B cell (primary cell): ENCODE measurements around the gene HPS1. TPM values are rescaled to one million over a fixed set of nuclear protein-coding genes. Genes with fewer than 3 reads are reported as not detected.

Experiments
- ATAC-seq: fragments of 200-7000 bp; cut with Tn5 transposase; one replicate; pipeline ENCODE4 v1.10.0; 2021; ENCODE audit warnings: low read depth, mild to moderate bottlenecking, moderate number of reproducible peaks, moderate library complexity
- CTCF ChIA-PET: fragments of 350-600 bp; sonication (Branson Sonifier 250); formaldehyde crosslinking; loops from one replicate; lab custom pipeline; 2021; ENCODE audit warnings: antibody characterized with exemption, inconsistent platforms; lab: Charles Lee
- POLR2A ChIA-PET: fragments of 350-600 bp; sonication (Branson Sonifier 250); formaldehyde crosslinking; loops from one replicate; lab custom pipeline; 2021; ENCODE audit warnings: antibody characterized with exemption; lab: Charles Lee
- DNase-seq: peaks from one replicate; pipeline ENCODE4 v3.0.0; 2013
- H2AFZ ChIP-seq: 2 replicates; pipeline ENCODE4 v1.6.1; 2012; ENCODE audit warnings: mild to moderate bottlenecking, low read depth, low read length; ENCODE audit not compliant: insufficient read depth, poor library complexity, severe bottlenecking
- H3K27ac ChIP-seq, 2 donors: 1 replicate in 1 of 2; 2 replicates in 1 of 2; pipeline ENCODE4 v1.5.1; 2012 to 2013; ENCODE audit warnings: low read length in 2 of 2, mild to moderate bottlenecking in 2 of 2, moderate library complexity in 1 of 2
- H3K27me3 ChIP-seq, 4 experiments: fragments of 200-600 bp in 1 of 4; sonication (generic) in 1 of 4; replicated peaks in 1 of 4; 1 replicate in 2 of 4; 2 replicates in 2 of 4; pipeline versions ENCODE4 v1.6.1 to v1.7.0; 2013 to 2016; ENCODE audit warnings: low read length in 3 of 4, mild to moderate bottlenecking in 2 of 4, mixed read lengths in 1 of 4, moderate library complexity in 1 of 4; ENCODE audit not compliant: insufficient read depth in 4 of 4, control insufficient read depth in 3 of 4; ENCODE audit errors: control extremely low read depth in 1 of 4
- H3K36me3 ChIP-seq, 2 experiments: replicated peaks in 1 of 2; 1 replicate in 1 of 2; 2 replicates in 1 of 2; pipeline versions ENCODE4 v1.6.1 to v1.7.1; 2013; ENCODE audit warnings: low read length in 1 of 2; ENCODE audit not compliant: insufficient read depth in 2 of 2, control insufficient read depth in 1 of 2; ENCODE audit errors: control extremely low read depth in 1 of 2, extremely low read depth in 1 of 2
- H3K4me1 ChIP-seq, 2 donors: fragments of 200-600 bp in 1 of 2; sonication (generic) in 1 of 2; 1 replicate in 1 of 2; 2 replicates in 1 of 2; pipeline versions ENCODE4 v1.5.1 to v1.6.1; 2013 to 2017; ENCODE audit warnings: low read length in 2 of 2; ENCODE audit not compliant: control insufficient read depth in 2 of 2, insufficient read depth in 2 of 2
- H3K4me2 ChIP-seq: replicated peaks from 2 replicates; pipeline ENCODE3; 2012; ENCODE audit warnings: mild to moderate bottlenecking, low read depth, low read length; ENCODE audit not compliant: poor library complexity, severe bottlenecking
- H3K4me3 ChIP-seq, 5 experiments: fragments of 200-600 bp in 1 of 5; sonication (generic) in 1 of 5; 1 replicate in 3 of 5; 2 replicates in 2 of 5; pipeline versions ENCODE4 v1.5.1 to v1.7.0; 2011 to 2016; ENCODE audit warnings: low read length in 4 of 5, mild to moderate bottlenecking in 4 of 5, low read depth in 2 of 5, control low read depth in 1 of 5, moderate library complexity in 1 of 5; ENCODE audit not compliant: insufficient read depth in 1 of 5; ENCODE audit errors: control extremely low read depth in 1 of 5, extremely low read depth in 1 of 5
- H3K79me2 ChIP-seq: fragments of 200-600 bp; sonication (generic); one replicate; pipeline ENCODE4 v1.6.0; 2016; ENCODE audit warnings: low read length; ENCODE audit not compliant: control insufficient read depth, insufficient read depth
- H3K9ac ChIP-seq: fragments of 200-600 bp; sonication (generic); 2 replicates; pipeline ENCODE4 v1.6.1; 2017; ENCODE audit warnings: mild to moderate bottlenecking, low read length, moderate library complexity
- H3K9me3 ChIP-seq, 3 donors: one replicate each; pipeline versions ENCODE4 v1.6.1 to v1.7.1; 2013; ENCODE audit warnings: low read length in 2 of 3; ENCODE audit not compliant: control insufficient read depth in 2 of 3, insufficient read depth in 1 of 3; ENCODE audit errors: control extremely low read depth in 1 of 3
- H4K20me1 ChIP-seq: 2 replicates; pipeline ENCODE4 v1.6.0; 2012; ENCODE audit warnings: mild to moderate bottlenecking, low read length; ENCODE audit not compliant: insufficient read depth, control insufficient read depth, poor library complexity, severe bottlenecking
- H3K27ac Mint-ChIP-seq: one replicate; pipeline ENCODE4 v1.8.0; 2021; ENCODE audit warnings: mixed read lengths
- H3K27me3 Mint-ChIP-seq: one replicate; pipeline ENCODE4 v1.8.0; 2021; ENCODE audit warnings: mixed read lengths
- H3K4me1 Mint-ChIP-seq: one replicate; pipeline ENCODE4 v1.8.0; 2021; ENCODE audit warnings: mixed read lengths
- H3K4me3 Mint-ChIP-seq: one replicate; pipeline ENCODE4 v1.8.0; 2021; ENCODE audit warnings: mixed read lengths
- H3K9me3 Mint-ChIP-seq: one replicate; pipeline ENCODE4 v1.8.0; 2022; ENCODE audit warnings: mixed read lengths; ENCODE audit not compliant: insufficient read depth
- CTCF ChIP-seq: fragments of 200-600 bp; IDR thresholded peaks from one replicate; pipeline ENCODE4 v1.8.0; 2022; ENCODE audit warnings: antibody characterized with exemption, mild to moderate bottlenecking
- EZH2 ChIP-seq: IDR thresholded peaks from 2 replicates; pipeline ENCODE4 v1.6.1; 2012; ENCODE audit warnings: borderline replicate concordance, low read depth, mild to moderate bottlenecking, moderate library complexity, low read length; ENCODE audit not compliant: insufficient read depth, poor library complexity, severe bottlenecking
- whole genome bisulfite sequencing: methylation state at CpG from one replicate; pipeline ENCODE4 v1.1.5; 2013; ENCODE audit warnings: missing lambda C conversion rate; ENCODE audit not compliant: insufficient coverage; 5-methylcytosine and 5-hydroxymethylcytosine counted together
- intact Hi-C: fragments of 100-400 bp; cut with micrococcal nuclease; formaldehyde crosslinking; loops from one replicate; pipeline ENCODE4 v1.10.0; 2022
- polyA plus RNA-seq: library from polyadenylated mRNA; depleted of rRNA; stranded (reverse); fragments of >200 nt; gene quantifications from 2 replicates; pipeline ENCODE4 v1.2.3, GENCODE V29; 2012
- total RNA-seq, 2 donors: library from RNA; stranded (reverse); fragments of 120-200 nt in 1 of 2; gene quantifications; 1 replicate in 1 of 2; 2 replicates in 1 of 2; pipeline versions ENCODE4 v1.2.3 to v1.2.4, GENCODE V29; 2013 to 2022

Gene HPS1
- total and polyA plus RNA-seq, 2 donors (not counting 1 experiment from before 2014, with no cell fraction given), result 125 to 196 TPM

GRCh38 chr10:98436704-98437103 lies 10.0 kb downstream of the HPS1 start:
- Histone ChIP-seq H3K27me3 (no peaks in the 10 kb centered on the region), H3K4me1 (no peaks in the 10 kb centered on the region), H3K36me3 (peaks cover 15 to 86% of the 10 kb centered on the region in 2 experiments), H3K9ac (no peak overlapping the region), H3K27ac (no peak overlapping the region), H2AFZ (no peak overlapping the region), H3K79me2 (peaks cover 10% of the 10 kb centered on the region), H4K20me1 (peaks cover 20% of the 10 kb centered on the region), H3K9me3 (peaks cover 5 to 16% (median 16%) of the 10 kb centered on the region in 3 donors), H3K4me2 (no peak overlapping the region), H3K4me3 (no peak overlapping the region)
- Mint-ChIP-seq H3K27ac (no peak overlapping the region), H3K4me3 (no peak overlapping the region), H3K27me3 (no peaks in the 10 kb centered on the region), H3K4me1 (peaks cover 9% of the 10 kb centered on the region), H3K9me3 (peaks cover 3% of the 10 kb centered on the region)
- ChIA-PET CTCF (interaction anchor here (3.3 kb wide), 1 partner anchor 9 kb away, joined by 20 read pairs; no protein-coding TSS in a partner anchor), POLR2A (no interaction called here)
- WGBS, result 100% methylated on average over 4 of the region's 4 CpGs
- intact Hi-C loops, result no loop called here
- ATAC-seq (no peak), DNase-seq (no peak)
- TF ChIP-seq EZH2, result no peak
- TF ChIP-seq CTCF, result no peak

- intact Hi-C loops, result no loop called here
- Histone ChIP-seq H3K79me2 (peaks cover 10% of the 10 kb centered on the region), H3K4me2 (no peak overlapping the region), H3K36me3 (peaks cover 27 to 91% of the 10 kb centered on the region in 2 experiments), H3K27ac (no peak overlapping the region), H3K4me1 (no peaks in the 10 kb centered on the region), H3K27me3 (no peaks in the 10 kb centered on the region), H3K9ac (no peak overlapping the region), H4K20me1 (peaks cover 26% of the 10 kb centered on the region), H3K9me3 (peaks cover 5 to 16% (median 16%) of the 10 kb centered on the region in 3 donors), H3K4me3 (no peak overlapping the region), H2AFZ (no peak overlapping the region)
- DNase-seq, result no peak
- H3K27me3 Mint-ChIP-seq, result no peaks in the 10 kb centered on the region
- H3K27ac Mint-ChIP-seq, result no peak overlapping the region
- CTCF ChIA-PET, result interaction anchor here (3.3 kb wide), 1 partner anchor 8 kb away, joined by 20 read pairs; no protein-coding TSS in a partner anchor
- H3K9me3 Mint-ChIP-seq, result peaks cover 3% of the 10 kb centered on the region
- no peak overlapping the region for H3K4me3 Mint-ChIP-seq
- TF ChIP-seq EZH2, result no peak
- no peak for TF ChIP-seq CTCF
- no peak for ATAC-seq
- no peaks in the 10 kb centered on the region for H3K4me1 Mint-ChIP-seq
- WGBS, result 98% methylated on average over 12 of the region's 12 CpGs
- POLR2A ChIA-PET, result no interaction called here
Observed at GRCh38 chr10:98435178-98435577, 11.6 kb downstream of the HPS1 start.
